K562 (cell line): Measurements from ENCODE around the gene SLC38A2. TPM values are rescaled to one million over a fixed set of nuclear protein-coding genes. Genes with fewer than 3 reads are reported as not detected.

ENCODE experiments used
- GATAD2B ChIP-seq: fragments of 450-650 bp; IDR thresholded peaks from 2 replicates; pipeline ENCODE4 v1.6.1; 2017; ENCODE audit warnings: mild to moderate bottlenecking, borderline replicate concordance
- HBP1 ChIP-seq: fragments of 450-650 bp; formaldehyde crosslinking; IDR thresholded peaks from 2 replicates; pipeline ENCODE4 v1.4.0; 2022; ENCODE audit warnings: missing genetic modification characterization
- NFIC ChIP-seq: fragments of 450-650 bp; IDR thresholded peaks from 2 replicates; pipeline ENCODE4 v1.6.1; 2017; ENCODE audit warnings: mild to moderate bottlenecking, inconsistent platforms
- PYGO2 ChIP-seq: fragments of 450-650 bp; IDR thresholded peaks from 2 replicates; pipeline ENCODE4 v1.6.1; 2016; ENCODE audit warnings: mild to moderate bottlenecking, missing genetic modification characterization, moderate library complexity, missing compliant biosample characterization
- polyA plus RNA-seq, 8 experiments: library from polyadenylated mRNA; depleted of rRNA in 4 of 8; stranded (reverse) in 5 of 8; unstranded in 3 of 8; fragments of >200 nt; fragmentation: Nextera tagmentation in 2 of 8; fragmentation: Illumina TruSeq in 1 of 8; extraction: Ambion mirVana in 2 of 8; extraction: Trizol in 1 of 8; gene quantifications; 2 replicates each; pipeline versions ENCODE4 v1.2.1 to v1.2.3, GENCODE V29; 2011 to 2014; ENCODE audit warnings: inconsistent platforms in 1 of 8, missing spikeins in 1 of 8
- total RNA-seq, 7 experiments: library from RNA; depleted of rRNA in 6 of 7; stranded (reverse); fragments of >200 nt in 6 of 7; fragmentation: Illumina TruSeq in 2 of 7; extraction: Trizol in 2 of 7; gene quantifications; 2 replicates each; pipeline versions ENCODE4 v1.2.1 to v1.2.3, GENCODE V29; 2011 to 2021; ENCODE audit warnings: low replicate concordance in 1 of 7
- TF ChIP-seq, protein P1 (sequence below), 2 experiments: fragments of 450-650 bp in 1 of 2; sonication (generic) in 1 of 2; formaldehyde crosslinking in 1 of 2; IDR thresholded peaks in 1 of 2; conservative IDR thresholded peaks in 1 of 2; 2 replicates each; pipeline versions ENCODE4 v1.6.1 to v1.8.1; 2016 to 2023; ENCODE audit warnings: mild to moderate bottlenecking in 2 of 2, moderate library complexity in 2 of 2, inconsistent platforms in 1 of 2, missing genetic modification reagents in 1 of 2
- TF ChIP-seq, protein P2 (sequence below): fragments of 200-600 bp; sonication (generic); IDR thresholded peaks from one replicate; pipeline ENCODE4 v1.6.1; 2012; ENCODE audit warnings: mild to moderate bottlenecking, low read depth, low read length, inconsistent platforms

SLC38A2 gene
- total and polyA plus RNA-seq, 9 of the 15 experiments (the other 6 are each of a cell fraction or from before 2014, with no cell fraction given), result 98.7 to 292 (median 143) TPM

DNA sequence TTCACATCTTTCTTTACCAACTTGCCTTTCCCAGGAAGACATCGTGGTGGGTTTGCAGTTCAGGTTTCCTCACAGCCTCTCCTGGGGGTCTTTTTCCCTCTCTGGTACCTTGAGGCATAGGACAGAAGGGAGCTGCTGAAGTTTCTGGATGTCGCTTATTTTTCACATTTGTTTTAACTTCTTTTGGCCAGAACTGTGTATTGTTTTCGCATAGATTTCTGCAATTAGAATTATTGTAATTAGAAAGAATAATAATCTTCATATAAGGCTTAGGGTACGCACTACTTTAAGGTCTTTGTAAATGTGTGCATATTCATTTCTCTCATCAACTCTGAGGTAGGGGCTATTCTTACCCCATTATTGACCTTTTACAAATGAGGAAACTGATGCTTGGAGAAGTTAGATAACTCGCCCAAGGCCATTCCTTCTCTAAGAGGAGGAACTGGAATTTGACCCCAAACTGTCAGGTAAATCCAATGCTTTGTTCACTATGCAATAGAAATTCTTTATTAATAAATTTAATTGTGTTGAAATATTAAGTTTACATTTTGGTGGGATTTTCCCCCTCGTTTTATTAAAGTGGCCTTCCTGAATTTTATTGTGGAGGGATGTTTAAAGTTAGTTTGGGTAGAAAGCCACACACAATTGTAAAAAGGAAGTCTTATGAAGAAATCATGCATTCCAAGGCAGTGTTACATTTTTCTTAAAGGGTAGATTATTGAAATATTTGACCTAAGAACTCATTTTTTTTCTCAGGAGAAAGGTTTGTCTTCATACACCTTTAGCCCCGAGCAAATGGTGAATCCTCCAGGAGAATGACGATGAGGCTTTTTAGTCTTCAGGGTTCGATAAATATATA, 12.1 kb upstream of the SLC38A2 start (continued):
- TF ChIP-seq HBP1 (CRISPR knock-in tag) (no peak), GATAD2B (0 out of 2 replicates have a peak, but pooled peaks have one; percentile 20), PYGO2 (tag) (no peak), NFIC (no peak)
- TF ChIP-seq, protein P1, sequence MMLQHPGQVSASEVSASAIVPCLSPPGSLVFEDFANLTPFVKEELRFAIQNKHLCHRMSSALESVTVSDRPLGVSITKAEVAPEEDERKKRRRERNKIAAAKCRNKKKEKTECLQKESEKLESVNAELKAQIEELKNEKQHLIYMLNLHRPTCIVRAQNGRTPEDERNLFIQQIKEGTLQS (IDR thresholded peaks at IDR 0.05), result no peak
- TF ChIP-seq, protein P1 (CRISPR knock-in tag; conservative IDR thresholded peaks at IDR 0.05), result no peak
- TF ChIP-seq, protein P2, sequence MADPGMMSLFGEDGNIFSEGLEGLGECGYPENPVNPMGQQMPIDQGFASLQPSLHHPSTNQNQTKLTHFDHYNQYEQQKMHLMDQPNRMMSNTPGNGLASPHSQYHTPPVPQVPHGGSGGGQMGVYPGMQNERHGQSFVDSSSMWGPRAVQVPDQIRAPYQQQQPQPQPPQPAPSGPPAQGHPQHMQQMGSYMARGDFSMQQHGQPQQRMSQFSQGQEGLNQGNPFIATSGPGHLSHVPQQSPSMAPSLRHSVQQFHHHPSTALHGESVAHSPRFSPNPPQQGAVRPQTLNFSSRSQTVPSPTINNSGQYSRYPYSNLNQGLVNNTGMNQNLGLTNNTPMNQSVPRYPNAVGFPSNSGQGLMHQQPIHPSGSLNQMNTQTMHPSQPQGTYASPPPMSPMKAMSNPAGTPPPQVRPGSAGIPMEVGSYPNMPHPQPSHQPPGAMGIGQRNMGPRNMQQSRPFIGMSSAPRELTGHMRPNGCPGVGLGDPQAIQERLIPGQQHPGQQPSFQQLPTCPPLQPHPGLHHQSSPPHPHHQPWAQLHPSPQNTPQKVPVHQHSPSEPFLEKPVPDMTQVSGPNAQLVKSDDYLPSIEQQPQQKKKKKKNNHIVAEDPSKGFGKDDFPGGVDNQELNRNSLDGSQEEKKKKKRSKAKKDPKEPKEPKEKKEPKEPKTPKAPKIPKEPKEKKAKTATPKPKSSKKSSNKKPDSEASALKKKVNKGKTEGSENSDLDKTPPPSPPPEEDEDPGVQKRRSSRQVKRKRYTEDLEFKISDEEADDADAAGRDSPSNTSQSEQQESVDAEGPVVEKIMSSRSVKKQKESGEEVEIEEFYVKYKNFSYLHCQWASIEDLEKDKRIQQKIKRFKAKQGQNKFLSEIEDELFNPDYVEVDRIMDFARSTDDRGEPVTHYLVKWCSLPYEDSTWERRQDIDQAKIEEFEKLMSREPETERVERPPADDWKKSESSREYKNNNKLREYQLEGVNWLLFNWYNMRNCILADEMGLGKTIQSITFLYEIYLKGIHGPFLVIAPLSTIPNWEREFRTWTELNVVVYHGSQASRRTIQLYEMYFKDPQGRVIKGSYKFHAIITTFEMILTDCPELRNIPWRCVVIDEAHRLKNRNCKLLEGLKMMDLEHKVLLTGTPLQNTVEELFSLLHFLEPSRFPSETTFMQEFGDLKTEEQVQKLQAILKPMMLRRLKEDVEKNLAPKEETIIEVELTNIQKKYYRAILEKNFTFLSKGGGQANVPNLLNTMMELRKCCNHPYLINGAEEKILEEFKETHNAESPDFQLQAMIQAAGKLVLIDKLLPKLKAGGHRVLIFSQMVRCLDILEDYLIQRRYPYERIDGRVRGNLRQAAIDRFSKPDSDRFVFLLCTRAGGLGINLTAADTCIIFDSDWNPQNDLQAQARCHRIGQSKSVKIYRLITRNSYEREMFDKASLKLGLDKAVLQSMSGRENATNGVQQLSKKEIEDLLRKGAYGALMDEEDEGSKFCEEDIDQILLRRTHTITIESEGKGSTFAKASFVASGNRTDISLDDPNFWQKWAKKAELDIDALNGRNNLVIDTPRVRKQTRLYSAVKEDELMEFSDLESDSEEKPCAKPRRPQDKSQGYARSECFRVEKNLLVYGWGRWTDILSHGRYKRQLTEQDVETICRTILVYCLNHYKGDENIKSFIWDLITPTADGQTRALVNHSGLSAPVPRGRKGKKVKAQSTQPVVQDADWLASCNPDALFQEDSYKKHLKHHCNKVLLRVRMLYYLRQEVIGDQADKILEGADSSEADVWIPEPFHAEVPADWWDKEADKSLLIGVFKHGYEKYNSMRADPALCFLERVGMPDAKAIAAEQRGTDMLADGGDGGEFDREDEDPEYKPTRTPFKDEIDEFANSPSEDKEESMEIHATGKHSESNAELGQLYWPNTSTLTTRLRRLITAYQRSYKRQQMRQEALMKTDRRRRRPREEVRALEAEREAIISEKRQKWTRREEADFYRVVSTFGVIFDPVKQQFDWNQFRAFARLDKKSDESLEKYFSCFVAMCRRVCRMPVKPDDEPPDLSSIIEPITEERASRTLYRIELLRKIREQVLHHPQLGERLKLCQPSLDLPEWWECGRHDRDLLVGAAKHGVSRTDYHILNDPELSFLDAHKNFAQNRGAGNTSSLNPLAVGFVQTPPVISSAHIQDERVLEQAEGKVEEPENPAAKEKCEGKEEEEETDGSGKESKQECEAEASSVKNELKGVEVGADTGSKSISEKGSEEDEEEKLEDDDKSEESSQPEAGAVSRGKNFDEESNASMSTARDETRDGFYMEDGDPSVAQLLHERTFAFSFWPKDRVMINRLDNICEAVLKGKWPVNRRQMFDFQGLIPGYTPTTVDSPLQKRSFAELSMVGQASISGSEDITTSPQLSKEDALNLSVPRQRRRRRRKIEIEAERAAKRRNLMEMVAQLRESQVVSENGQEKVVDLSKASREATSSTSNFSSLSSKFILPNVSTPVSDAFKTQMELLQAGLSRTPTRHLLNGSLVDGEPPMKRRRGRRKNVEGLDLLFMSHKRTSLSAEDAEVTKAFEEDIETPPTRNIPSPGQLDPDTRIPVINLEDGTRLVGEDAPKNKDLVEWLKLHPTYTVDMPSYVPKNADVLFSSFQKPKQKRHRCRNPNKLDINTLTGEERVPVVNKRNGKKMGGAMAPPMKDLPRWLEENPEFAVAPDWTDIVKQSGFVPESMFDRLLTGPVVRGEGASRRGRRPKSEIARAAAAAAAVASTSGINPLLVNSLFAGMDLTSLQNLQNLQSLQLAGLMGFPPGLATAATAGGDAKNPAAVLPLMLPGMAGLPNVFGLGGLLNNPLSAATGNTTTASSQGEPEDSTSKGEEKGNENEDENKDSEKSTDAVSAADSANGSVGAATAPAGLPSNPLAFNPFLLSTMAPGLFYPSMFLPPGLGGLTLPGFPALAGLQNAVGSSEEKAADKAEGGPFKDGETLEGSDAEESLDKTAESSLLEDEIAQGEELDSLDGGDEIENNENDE, result no peak
